HCT116 (cell line): ENCODE measurements around the gene OR4D5. TPM values are rescaled to one million over a fixed set of nuclear protein-coding genes. Genes with fewer than 3 reads are reported as not detected.

Experiments
- ATAC-seq: fragments of 200-7000 bp; cut with Tn5 transposase; 2 replicates; pipeline ENCODE4 v1.9.1; 2020; ENCODE audit warnings: mild to moderate bottlenecking, moderate library complexity
- BruUV-seq: library from RNA; stranded (reverse); fragments of 400-500 nt; replicated peaks from 2 replicates; lab custom pipeline; 2021; lab: Mats Ljungman, UMichigan
- CTCF ChIA-PET: fragments of 300-600 bp; sonication (Branson Sonifier 250); formaldehyde crosslinking; loops from one replicate; lab custom pipeline; 2021; ENCODE audit warnings: antibody characterized with exemption; lab: Charles Lee
- POLR2A ChIA-PET: fragments of 300-600, 350-600 bp; sonication (Branson Sonifier 250); formaldehyde crosslinking; loops from one replicate; lab custom pipeline; 2021; ENCODE audit warnings: antibody characterized with exemption; lab: Charles Lee
- RAD21 ChIA-PET, 2 experiments: fragments of 300-600 bp; sonication (Branson Sonifier 250); formaldehyde crosslinking; loops; one replicate each; lab custom pipeline; 2023; ENCODE audit warnings: low total read pairs in 2 of 2; ENCODE audit not compliant: uncharacterized antibody in 2 of 2, unreplicated experiment in 2 of 2, low non-redundant PET in 1 of 2; lab: Charles Lee
- DNase-seq: peaks from one replicate; pipeline ENCODE4 v3.0.0-alpha.2; 2010; ENCODE audit warnings: low read depth, low spot score
- H2AFZ ChIP-seq: fragments of 200-600 bp; shearing (Covaris generic), sonication (generic); 2 replicates; pipeline ENCODE4 v1.6.1; 2017; ENCODE audit warnings: low read depth, mixed run types, mixed read lengths, antibody characterized with exemption, low read length; ENCODE audit not compliant: poor library complexity, severe bottlenecking
- H3K27ac ChIP-seq: 2 replicates; pipeline ENCODE4 v1.5.1; 2012; ENCODE audit warnings: low read depth, low read length
- H3K27me3 ChIP-seq: fragments of 200-600 bp; sonication (generic); 2 replicates; pipeline ENCODE4 v1.6.1; 2016; ENCODE audit warnings: mixed run types, low read length, mixed read lengths; ENCODE audit not compliant: insufficient read depth
- H3K36me3 ChIP-seq, 2 experiments: fragments of 200-500 bp in 1 of 2; fragments of 200-600 bp in 1 of 2; sonication (Bioruptor generic) in 1 of 2; sonication (generic) in 1 of 2; 2 replicates each; pipeline versions ENCODE4 v1.5.1 to v1.6.1; 2014 to 2016; ENCODE audit warnings: low read length in 2 of 2, inconsistent platforms in 1 of 2, mixed read lengths in 1 of 2, mixed run types in 1 of 2; ENCODE audit not compliant: insufficient read depth in 2 of 2, control insufficient read depth in 1 of 2
- H3K4me1 ChIP-seq, 2 experiments: fragments of 200-600 bp in 1 of 2; sonication (generic) in 1 of 2; 2 replicates each; pipeline versions ENCODE4 v1.5.1 to v1.6.1; 2012 to 2017; ENCODE audit warnings: low read length in 2 of 2, inconsistent platforms in 1 of 2, mild to moderate bottlenecking in 1 of 2, mixed read lengths in 1 of 2, mixed run types in 1 of 2, moderate library complexity in 1 of 2; ENCODE audit not compliant: insufficient read depth in 2 of 2, control insufficient read depth in 1 of 2
- H3K4me2 ChIP-seq: fragments of 200-600 bp; sonication (generic); 2 replicates; pipeline ENCODE4 v1.6.1; 2017; ENCODE audit warnings: mixed run types, low read length, mixed read lengths
- H3K4me3 ChIP-seq, 2 experiments: fragments of 200-600 bp in 1 of 2; sonication (generic) in 1 of 2; replicated peaks in 1 of 2; 2 replicates each; pipeline ENCODE4 v1.5.1; 2011 to 2016; ENCODE audit warnings: low read length in 2 of 2, control low read depth in 1 of 2, low read depth in 1 of 2, mild to moderate bottlenecking in 1 of 2, mixed read lengths in 1 of 2, mixed run types in 1 of 2
- H3K79me2 ChIP-seq: fragments of 200-600 bp; sonication (generic); 2 replicates; pipeline ENCODE4 v1.6.1; 2017; ENCODE audit warnings: mild to moderate bottlenecking, mixed run types, low read length, moderate library complexity, mixed read lengths; ENCODE audit not compliant: insufficient read depth
- H3K9ac ChIP-seq: fragments of 200-600 bp; sonication (generic); 2 replicates; pipeline ENCODE4 v1.6.1; 2016; ENCODE audit warnings: low read length, mixed read lengths
- H3K9me2 ChIP-seq: fragments of 200-600 bp; sonication (generic), shearing (Covaris generic); 2 replicates; pipeline ENCODE4 v1.6.1; 2017; ENCODE audit warnings: mixed run types, mild to moderate bottlenecking, moderate library complexity; ENCODE audit not compliant: insufficient read depth
- H3K9me3 ChIP-seq, 2 experiments: fragments of 200-500 bp in 1 of 2; fragments of 200-600 bp in 1 of 2; sonication (Bioruptor generic) in 1 of 2; sonication (generic) in 1 of 2; 2 replicates each; pipeline ENCODE4 v1.6.1; 2014 to 2017; ENCODE audit warnings: low read length in 2 of 2, mixed read lengths in 2 of 2, inconsistent platforms in 1 of 2, low read depth in 1 of 2, mild to moderate bottlenecking in 1 of 2, mixed run types in 1 of 2, moderate library complexity in 1 of 2; ENCODE audit not compliant: control insufficient read depth in 1 of 2, insufficient read depth in 1 of 2
- H4K20me1 ChIP-seq: fragments of 200-600 bp; sonication (generic), shearing (Covaris generic); 2 replicates; pipeline ENCODE4 v1.6.1; 2017; ENCODE audit warnings: mixed run types, mild to moderate bottlenecking, moderate library complexity; ENCODE audit not compliant: insufficient read depth
- CBX3 ChIP-seq: IDR thresholded peaks from 2 replicates; pipeline ENCODE4 v1.6.1; 2012; ENCODE audit warnings: low read depth
- CTCF ChIP-seq, 3 experiments: fragments of 200-600 bp in 1 of 3; sonication (generic) in 1 of 3; IDR thresholded peaks in 2 of 3; conservative IDR thresholded peaks in 1 of 3; 2 replicates each; pipeline ENCODE4 v1.5.1; 2012 to 2017; ENCODE audit warnings: low read depth in 2 of 3, low read length in 2 of 3, antibody characterized with exemption in 1 of 3, borderline replicate concordance in 1 of 3, control low read depth in 1 of 3, mild to moderate bottlenecking in 1 of 3, mixed read lengths in 1 of 3, mixed run types in 1 of 3, moderate library complexity in 1 of 3; ENCODE audit not compliant: insufficient read depth in 1 of 3
- EGR1 ChIP-seq: IDR thresholded peaks from 2 replicates; pipeline ENCODE4 v1.6.1; 2012; ENCODE audit warnings: low read depth
- EZH2 ChIP-seq: fragments of 200-600 bp; sonication (generic); IDR thresholded peaks from 2 replicates; pipeline ENCODE4 v1.6.1; 2017; ENCODE audit warnings: antibody characterized with exemption, mixed run types
- EZH2phosphoT487 ChIP-seq: fragments of 200-600 bp; IDR thresholded peaks from 2 replicates; pipeline ENCODE4 v1.6.1; 2018; ENCODE audit warnings: antibody characterized with exemption, borderline replicate concordance
- FOSL1 ChIP-seq: IDR thresholded peaks from 2 replicates; pipeline ENCODE4 v1.6.1; 2012; ENCODE audit warnings: low read depth
- JUND ChIP-seq: IDR thresholded peaks from 2 replicates; pipeline ENCODE4 v1.6.1; 2012
- POLR2A ChIP-seq: IDR thresholded peaks from 2 replicates; pipeline ENCODE4 v1.7.0; 2011; ENCODE audit warnings: borderline replicate concordance; ENCODE audit not compliant: insufficient read depth, insufficient read length; ENCODE audit errors: extremely low read depth
- RAD21 ChIP-seq: IDR thresholded peaks from 2 replicates; pipeline ENCODE4 v1.6.1; 2012; ENCODE audit warnings: low read depth, mild to moderate bottlenecking
- SIN3A ChIP-seq: IDR thresholded peaks from 2 replicates; pipeline ENCODE4 v1.6.1; 2012; ENCODE audit warnings: low read depth
- SP1 ChIP-seq: IDR thresholded peaks from 2 replicates; pipeline ENCODE4 v1.6.1; 2012; ENCODE audit warnings: low read depth
- TCF7L2 ChIP-seq: IDR thresholded peaks from 2 replicates; pipeline ENCODE4 v1.7.0; 2011; ENCODE audit warnings: borderline replicate concordance, inconsistent platforms; ENCODE audit not compliant: insufficient read depth, insufficient read length; ENCODE audit errors: extremely low read depth
- YY1 ChIP-seq: IDR thresholded peaks from 2 replicates; pipeline ENCODE4 v1.6.1; 2011; ENCODE audit warnings: low read length, low read depth, moderate library complexity, mild to moderate bottlenecking; ENCODE audit not compliant: insufficient replicate concordance; ENCODE audit errors: extremely low read depth
- ZBTB33 ChIP-seq: IDR thresholded peaks from 2 replicates; pipeline ENCODE4 v1.6.1; 2011; ENCODE audit warnings: mild to moderate bottlenecking, low read length, moderate library complexity; ENCODE audit not compliant: insufficient replicate concordance; ENCODE audit errors: extremely low read depth
- ZFX ChIP-seq: fragments of 450-650 bp; IDR thresholded peaks from 2 replicates; pipeline ENCODE4 v1.6.1; 2017
- ZNF274 ChIP-seq: fragments of 200-500 bp; sonication (Bioruptor generic); IDR thresholded peaks from 2 replicates; pipeline ENCODE4 v1.6.1; 2014; ENCODE audit warnings: mild to moderate bottlenecking, low read depth, low read length, inconsistent platforms
- intact Hi-C: fragments of 100-400 bp; cut with micrococcal nuclease; formaldehyde crosslinking; loops from 2 replicates; pipeline ENCODE4 v1.10.0; 2022
- total RNA-seq: library from RNA; stranded (reverse); gene quantifications from one replicate; pipeline ENCODE4 v1.2.1, GENCODE V29; 2021; ENCODE audit not compliant: unreplicated experiment
- TF ChIP-seq, protein P1 (sequence below): IDR thresholded peaks from 2 replicates; pipeline ENCODE4 v1.6.1; 2012

The OR4D5 gene
- total RNA-seq, 1 experiment from 2014 or later, result not detected

GRCh38 chr11:123979311-123979710, 39.9 kb downstream of the OR4D5 start:
- TF ChIP-seq ZBTB33 (no peak), TCF7L2 (no peak), SIN3A (no peak), SP1 (no peak), ZNF274 (no peak), RAD21 (no peak), CBX3 (no peak), CTCF (IDR thresholded peaks at IDR 0.05 in 2 of 3, conservative IDR thresholded peaks at IDR 0.05 in 1 of 3; ENCODE audit: borderline replicate concordance in 1 of 3, insufficient read depth in 1 of 3, low read depth in 2 of 3, low read length in 2 of 3) (no peak), ZFX (no peak), EGR1 (no peak), YY1 (no peak), FOSL1 (no peak), EZH2phosphoT487 (no peak), EZH2 (no peak), POLR2A (no peak), JUND (no peak)
- TF ChIP-seq, protein P1, sequence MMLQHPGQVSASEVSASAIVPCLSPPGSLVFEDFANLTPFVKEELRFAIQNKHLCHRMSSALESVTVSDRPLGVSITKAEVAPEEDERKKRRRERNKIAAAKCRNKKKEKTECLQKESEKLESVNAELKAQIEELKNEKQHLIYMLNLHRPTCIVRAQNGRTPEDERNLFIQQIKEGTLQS, result no peak
- no peak for ATAC-seq
- ChIA-PET RAD21 (no interaction called here), CTCF (no interaction called here), POLR2A (no interaction called here)
- no peak for DNase-seq
- no peaks in the 10 kb centered on the region for H3K4me1 ChIP-seq
- H3K27ac ChIP-seq, result no peak overlapping the region
- no peaks in the 10 kb centered on the region for H3K9me2 ChIP-seq
- H3K9me3 ChIP-seq, result no peaks in the 10 kb centered on the region
- no peaks in the 10 kb centered on the region for H4K20me1 ChIP-seq
- no peak overlapping the region for H3K9ac ChIP-seq
- no TSS peak for BruUV-seq
- intact Hi-C loops, result no loop called here
- H3K79me2 ChIP-seq, result no peaks in the 10 kb centered on the region
- no peaks in the 10 kb centered on the region for H3K36me3 ChIP-seq
- no peaks in the 10 kb centered on the region for H3K27me3 ChIP-seq
- no peak overlapping the region for H2AFZ ChIP-seq
- H3K4me2 ChIP-seq, result no peak overlapping the region
- no peak overlapping the region for H3K4me3 ChIP-seq

Other genes starting within 250 kb of the OR4D5 start
- 16.9 TPM for gene ZNF202, start 198.0 kb upstream of the OR4D5 start, total RNA-seq
- gene OR6X1, start 185.1 kb upstream of the OR4D5 start, total RNA-seq, result not detected
- gene OR6M1, start 133.3 kb upstream of the OR4D5 start, total RNA-seq, result not detected
- gene TMEM225, start 53.9 kb upstream of the OR4D5 start, total RNA-seq, result not detected
- not detected for gene OR8D4, start 37.5 kb upstream of the OR4D5 start, total RNA-seq
- not detected for gene OR6T1, start 4.2 kb downstream of the OR4D5 start, total RNA-seq
- gene OR10S1, start 38.2 kb downstream of the OR4D5 start, total RNA-seq, result not detected
- not detected for gene OR10G6, start 55.5 kb downstream of the OR4D5 start, total RNA-seq
- gene OR10G4, start 73.4 kb downstream of the OR4D5 start, total RNA-seq, result not detected
- not detected for gene OR10G9, start 83.4 kb downstream of the OR4D5 start, total RNA-seq
- gene OR10G8, start 87.2 kb downstream of the OR4D5 start, total RNA-seq, result not detected
- gene OR10G7, start 101.7 kb downstream of the OR4D5 start, total RNA-seq, result not detected
- 5.0 TPM for gene VWA5A, start 175.8 kb downstream of the OR4D5 start, total RNA-seq
- gene OR10D3, start 243.7 kb downstream of the OR4D5 start, total RNA-seq, result not detected